KG1 (cell line): ENCODE data around the gene KRTAP4-2.
"Not testable (repeated sequence)": the region's sequence is repeated elsewhere in the genome, so short reads cannot be mapped to it uniquely, and the experiment has no call there.

Source experiments
- DNase-seq: peaks from one replicate; lab custom pipeline; 2025; lab: John Stamatoyannopoulos, UW

KRTAP4-2 gene

DNA sequence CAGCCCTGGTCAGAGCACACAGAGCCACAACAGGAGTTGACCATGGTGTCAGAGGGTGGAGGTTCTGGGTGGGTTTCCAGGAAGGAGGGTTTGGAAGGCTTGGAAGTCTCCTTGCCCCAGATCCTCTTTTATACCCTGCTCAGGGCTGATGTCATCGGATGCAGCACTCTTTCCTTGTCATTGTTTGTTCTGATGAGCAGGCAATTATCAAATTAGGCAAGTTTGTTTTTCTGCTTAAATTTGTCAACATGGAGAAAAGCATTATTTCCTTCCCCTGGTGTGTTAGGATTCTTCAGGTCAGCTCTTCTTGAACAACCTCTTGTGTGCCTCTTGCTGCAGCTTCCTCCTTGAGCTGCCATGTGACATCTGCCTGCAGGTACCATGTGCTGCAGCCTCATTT is 17.4 kb downstream of the KRTAP4-2 start, which contains the start of gene KRTAP4-4:
KRTAP4-4 (minus strand) TSS at position 101 of the 400 bp plus-strand sequence; CDS start at position 44, 57 bp downstream.
- DNase-seq: no peak

DNA sequence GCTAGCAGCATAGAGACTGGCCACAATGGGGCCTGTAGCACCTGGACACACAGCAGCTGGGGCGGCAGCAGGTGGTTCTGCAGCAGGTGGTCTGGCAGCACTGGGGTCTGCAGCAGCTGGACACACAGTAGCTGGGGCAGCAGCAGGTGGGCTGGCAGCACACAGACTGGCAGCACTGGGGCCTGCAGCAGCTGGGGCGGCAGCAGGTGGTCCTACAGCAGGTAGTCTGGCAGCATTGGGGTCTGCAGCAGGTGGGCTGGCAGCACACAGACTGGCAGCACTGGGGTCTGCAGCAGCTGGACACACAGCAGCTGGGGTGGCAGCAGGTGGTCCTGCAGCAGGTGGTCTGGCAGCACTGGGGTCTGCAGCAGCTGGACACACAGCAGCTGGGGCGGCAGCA is 17.8 kb downstream of the KRTAP4-2 start:
- DNase-seq: not testable (repeated sequence)

DNA sequence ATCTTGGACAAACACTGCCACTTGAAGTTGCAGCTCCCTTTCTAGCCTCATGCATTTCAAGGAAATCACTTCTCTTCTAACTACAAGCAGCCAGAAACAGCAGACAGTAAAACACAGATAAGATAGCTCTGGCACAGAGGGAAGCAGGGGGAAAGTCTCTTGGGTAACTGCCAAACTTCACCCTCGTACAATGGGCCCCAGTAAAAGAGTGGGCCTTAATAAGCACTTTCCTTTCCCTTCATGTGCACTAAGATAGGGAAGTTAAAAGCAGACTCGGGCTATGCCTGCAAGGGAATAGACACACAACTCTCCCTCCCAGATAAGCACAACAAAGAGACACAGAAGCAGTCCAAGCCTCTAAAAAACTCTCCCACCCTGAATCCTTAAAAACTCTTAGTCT is 24.2 kb downstream of the KRTAP4-2 start:
- DNase-seq: no peak

DNA sequence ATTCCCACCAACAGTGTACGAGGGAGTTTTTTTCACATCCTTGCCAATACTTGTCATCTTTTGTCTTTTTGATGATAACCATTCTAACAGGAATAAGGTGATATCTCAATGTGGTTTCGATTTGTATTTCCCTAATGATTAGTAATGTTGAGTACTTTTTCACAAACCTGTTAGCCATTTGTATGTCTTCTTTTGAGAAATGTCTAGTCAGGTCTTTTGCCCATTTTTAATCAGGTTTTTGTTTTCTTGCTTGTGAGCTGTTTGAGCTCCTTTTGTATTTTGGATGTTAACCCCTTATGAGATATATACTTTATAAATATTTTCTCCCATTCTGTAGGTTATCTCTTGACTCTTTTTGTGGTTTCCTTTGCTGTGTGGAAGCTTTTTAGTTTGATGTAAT is 26.5 kb downstream of the KRTAP4-2 start:
- no peak for DNase-seq

DNA sequence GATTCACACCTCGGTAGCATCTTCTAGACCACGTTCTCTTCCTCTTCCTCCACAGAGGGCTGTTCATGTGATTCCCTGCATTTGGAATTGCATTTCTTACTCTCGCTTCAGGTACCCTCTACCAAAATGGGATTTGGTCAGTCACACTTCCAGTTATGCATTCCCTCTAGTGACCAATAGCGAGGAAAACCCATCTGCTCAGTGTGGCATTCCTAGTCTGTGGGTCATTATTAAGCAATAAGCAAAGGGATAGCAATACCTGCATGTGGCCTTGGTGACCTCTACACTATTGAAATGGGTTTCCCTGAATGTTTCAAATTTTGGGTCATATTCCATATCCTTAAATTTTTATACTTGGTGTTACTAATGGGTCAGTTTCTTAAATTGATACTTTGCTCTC is 28.0 kb downstream of the KRTAP4-2 start:
- DNase-seq: no peak

DNA sequence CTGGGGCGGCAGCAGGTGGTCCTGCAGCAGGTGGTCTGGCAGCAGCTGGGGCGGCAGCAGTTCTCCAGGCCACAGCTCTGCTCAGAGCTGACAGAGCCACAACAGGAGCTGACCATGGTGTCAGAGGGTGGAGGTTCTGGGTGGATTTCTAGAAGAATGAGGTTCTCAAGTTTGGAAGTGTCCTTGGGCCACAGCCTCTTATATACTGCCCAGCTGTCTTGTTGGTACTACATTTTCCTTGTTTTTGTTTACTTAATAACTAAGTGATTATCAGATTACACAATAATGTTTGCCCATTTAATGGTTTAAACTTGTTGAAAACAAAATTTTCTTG is 28.4 kb downstream of the KRTAP4-2 start, which contains the start of gene KRTAP4-5:
KRTAP4-5 (minus strand) TSS at position 174 of the 334 bp plus-strand sequence; CDS start at position 116, 58 bp downstream.
- no peak for DNase-seq

DNA sequence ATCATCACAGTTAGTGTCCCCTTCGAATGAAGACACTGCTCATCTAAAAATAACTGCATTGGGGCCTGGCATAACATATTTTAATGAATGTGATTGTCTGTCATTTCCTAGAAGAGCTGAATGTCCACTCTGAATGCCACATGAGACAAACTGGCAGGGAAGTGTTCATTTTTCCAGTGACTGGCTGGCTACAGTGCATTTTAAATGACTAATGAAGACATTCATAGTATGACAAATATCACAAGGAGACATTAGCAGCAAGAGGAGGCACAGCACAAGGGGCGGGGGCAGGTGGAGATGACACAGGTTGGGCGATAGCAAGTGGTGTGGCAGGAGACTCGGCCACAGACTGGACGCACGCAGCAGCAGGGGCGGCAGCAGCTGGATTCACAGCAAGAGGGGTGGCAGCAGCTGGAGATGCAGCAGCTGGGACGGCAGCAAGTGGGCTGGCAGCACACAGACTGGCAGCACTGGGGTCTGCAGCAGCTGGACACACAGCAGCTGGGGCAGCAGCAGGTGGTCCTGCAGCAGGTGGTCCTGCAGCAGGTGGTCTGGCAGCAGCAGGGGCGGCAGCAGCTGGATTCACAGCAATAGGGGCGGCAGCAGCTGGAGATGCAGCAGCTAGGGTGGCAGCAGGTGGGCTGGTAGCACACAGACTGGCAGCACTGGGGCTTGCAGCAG is 28.9 kb downstream of the KRTAP4-2 start:
- not testable (repeated sequence) for DNase-seq

DNA sequence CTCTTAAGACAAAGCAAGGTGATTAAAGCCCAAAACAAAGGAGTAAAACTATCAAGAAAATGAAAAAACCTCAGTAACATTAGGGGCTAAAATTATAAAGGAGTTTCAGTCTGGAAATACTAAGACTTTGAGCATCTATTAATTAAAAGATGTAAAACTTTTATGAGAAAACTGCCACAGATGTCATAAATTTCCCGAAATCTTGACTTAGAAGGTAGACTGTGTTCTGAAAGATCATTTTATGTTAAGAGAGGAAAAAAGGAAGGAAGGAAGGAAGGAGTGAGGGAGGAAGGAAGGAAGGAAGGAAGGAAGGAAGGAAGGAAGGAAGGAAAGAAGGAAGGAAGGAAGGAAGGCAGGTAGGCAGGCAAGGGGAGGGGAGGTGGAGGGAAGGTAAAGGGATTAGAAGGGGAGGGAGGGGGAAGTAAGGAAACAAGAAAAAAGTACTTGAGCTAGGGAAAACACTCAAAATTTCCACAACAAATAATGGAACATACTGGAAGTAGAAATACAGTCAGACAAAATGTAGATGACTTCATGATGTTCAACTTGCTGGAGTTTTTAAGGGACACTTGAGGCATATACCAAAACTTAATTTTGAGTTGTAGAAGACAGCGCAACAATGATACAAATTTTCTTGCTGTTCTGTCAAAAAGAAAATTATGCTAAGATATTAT is 30.4 kb downstream of the KRTAP4-2 start:
- DNase-seq: no peak

DNA sequence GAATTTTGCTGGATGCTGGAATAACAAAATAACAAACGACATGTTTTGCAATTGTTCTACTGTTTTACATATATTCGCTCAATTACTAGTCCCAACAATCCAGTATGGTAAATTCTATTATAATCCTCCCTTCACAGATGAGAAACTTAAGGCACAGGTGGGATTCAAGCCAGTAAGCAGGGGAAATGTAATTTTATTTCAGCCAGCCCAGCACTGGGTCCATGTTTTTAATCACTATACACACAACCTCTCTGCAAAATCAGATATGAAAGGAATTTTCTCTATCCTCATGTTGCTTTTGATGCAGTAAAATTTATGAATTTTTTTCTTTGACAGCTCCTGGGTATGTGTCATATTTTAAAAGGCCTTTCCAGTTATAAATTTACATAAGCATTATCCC is 32.8 kb downstream of the KRTAP4-2 start:
- DNase-seq: no peak

DNA sequence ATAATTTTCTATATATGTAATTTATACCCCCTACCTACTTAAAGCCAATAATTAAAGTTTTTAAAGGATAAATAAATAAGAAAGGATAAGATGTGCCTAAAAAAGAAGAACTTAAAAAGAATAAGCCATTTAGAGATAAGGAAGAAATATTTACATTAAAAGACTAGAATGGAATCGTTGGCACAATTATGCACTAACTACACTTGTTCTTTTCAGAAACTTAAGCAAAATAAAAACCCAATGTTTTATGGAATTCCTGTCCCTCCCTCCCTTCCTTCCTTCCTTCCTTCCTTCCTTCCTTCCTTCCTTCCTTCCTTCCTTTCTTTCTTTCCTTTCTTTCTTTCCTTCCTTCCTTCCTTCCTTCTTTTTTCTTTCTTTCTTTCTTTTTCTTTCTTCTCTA is 33.2 kb downstream of the KRTAP4-2 start:
- no peak for DNase-seq

DNA sequence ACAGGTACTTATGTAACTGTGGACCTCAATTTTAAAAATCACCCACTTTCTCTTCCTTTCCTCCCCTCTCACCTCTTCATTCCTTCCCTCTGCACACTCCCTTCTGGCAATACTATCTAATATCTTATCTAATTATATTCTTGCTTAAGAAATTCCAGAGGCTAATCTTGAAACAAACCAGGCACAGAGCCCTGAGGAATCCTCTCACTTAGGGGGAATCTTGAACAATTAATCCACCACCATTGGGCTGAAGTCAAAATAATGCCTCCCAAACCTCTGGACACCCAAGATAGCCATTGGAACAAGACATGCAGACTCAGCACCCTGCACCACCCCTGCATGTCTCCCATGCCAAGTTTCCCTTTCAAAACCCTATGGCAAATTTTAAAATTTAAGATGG is 36.7 kb downstream of the KRTAP4-2 start:
- DNase-seq: no peak

DNA sequence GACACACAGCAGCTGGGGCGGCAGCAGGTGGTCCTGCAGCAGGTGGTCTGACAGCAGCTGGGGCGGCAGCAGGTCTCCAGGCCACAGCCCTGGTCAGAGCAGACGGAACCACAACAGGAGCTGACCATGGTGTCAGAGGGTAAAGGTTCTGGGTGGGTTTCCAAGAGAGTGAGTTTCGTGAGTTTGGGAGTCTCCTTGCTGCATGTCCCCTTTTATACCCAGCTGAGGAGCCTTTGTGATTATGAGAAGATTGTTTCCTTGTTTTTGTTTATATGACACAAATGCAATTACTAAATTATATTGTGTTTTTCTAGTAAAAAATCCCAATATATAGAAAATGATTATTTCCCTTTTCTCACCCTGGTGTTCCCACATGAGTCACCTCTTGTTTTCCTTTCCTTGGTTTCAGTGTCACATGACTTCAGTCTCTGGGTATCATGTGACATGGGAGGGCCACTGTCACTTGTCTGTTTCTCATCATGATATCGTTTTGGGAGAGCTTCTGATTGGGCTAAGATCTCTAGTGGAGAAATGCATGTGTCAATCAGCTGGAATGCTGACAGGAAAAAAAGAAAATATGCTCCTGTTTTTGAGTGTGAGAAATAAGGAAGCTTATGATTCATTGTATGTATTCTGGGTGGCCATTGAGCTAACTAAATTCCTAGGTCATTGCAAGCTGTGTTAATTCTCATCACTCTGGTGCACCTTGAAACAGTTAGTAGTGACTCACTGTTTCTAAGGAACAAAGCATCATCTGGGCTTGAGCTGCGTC is 37.5 kb downstream of the KRTAP4-2 start, which contains the start of gene KRTAP4-6:
KRTAP4-6 (minus strand) TSS at position 185 of the 772 bp plus-strand sequence; CDS start at position 128, 57 bp downstream.
- DNase-seq: no peak

DNA sequence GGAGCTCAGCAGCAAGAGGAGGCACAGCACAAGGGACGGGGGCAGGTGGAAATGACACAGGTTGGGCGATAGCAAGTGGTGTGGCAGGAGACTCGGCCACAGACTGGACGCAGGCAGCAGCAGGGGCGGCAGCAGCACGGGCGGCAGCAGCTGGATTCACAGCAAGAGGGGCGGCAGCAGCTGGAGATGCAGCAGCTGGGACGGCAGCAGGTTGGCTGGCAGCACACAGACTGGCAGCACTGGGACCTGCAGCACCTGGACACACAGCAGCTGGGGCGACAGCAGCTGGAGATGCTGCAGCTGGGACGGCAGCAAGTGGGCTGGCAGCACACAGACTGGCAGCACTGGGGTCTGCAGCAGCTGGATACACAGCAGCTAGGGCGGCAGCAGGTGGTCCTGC is 38.2 kb downstream of the KRTAP4-2 start:
- not testable (repeated sequence) for DNase-seq

DNA sequence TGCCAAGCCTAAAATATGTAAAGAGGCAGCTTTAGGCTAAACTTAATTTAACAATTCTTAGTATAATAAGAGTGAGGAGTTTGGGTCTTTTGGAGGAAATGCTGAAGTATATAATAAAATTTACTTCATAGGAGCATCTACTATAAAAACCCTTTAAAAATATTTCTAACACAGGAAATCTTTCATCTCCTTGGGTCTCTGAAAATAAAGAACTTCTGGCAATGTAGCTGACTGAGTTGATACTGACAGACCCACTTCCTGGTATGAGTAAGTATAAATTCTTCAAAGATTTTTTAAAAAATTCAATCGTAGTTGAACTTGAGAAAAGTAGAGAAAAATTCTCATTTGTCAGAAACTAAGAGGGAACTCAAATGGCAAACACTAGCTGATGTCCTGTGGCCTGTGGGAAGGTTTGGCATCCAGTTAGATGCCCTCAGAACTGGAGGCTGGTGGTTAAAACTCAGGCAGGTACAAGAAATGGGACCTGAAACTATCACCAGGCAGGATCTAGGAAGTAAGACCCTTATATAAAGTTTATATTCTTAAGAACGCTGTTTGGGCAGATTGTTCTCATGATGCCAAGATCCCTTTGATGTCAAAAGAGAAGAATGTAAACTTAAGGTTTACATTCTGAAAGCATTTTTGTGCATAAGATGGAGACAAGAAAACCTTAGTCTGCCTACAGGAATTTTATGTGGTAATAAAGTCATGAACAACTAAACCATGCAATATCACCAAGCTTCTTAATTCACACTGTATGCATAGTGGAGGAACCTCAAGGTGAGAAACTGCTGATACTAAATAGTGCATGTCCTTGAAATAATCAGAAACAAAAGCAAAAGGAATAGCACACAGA is 43.9 kb downstream of the KRTAP4-2 start:
- DNase-seq: no peak

DNA sequence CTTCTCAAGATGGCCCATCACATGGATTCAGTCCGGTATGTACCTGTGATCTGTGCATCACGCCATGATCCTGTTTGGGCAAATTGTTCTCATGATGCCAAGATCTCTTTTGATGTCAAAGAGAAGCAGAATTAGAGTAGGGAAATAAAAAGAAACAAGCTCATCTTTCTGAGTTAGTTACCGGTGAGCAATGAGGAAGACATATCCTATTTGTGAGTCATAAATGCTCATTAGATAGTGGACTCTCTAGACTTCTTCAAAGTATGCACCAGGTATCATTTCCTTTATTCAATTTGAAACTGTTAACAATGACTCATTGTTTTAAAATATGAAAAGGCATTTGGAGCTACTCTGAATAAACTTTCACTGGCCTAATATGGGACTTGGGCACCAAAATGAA is 46.0 kb downstream of the KRTAP4-2 start:
- no peak for DNase-seq
